ENCODE results near the gene HNRNPUL1.

Gene HNRNPUL1

DNA sequence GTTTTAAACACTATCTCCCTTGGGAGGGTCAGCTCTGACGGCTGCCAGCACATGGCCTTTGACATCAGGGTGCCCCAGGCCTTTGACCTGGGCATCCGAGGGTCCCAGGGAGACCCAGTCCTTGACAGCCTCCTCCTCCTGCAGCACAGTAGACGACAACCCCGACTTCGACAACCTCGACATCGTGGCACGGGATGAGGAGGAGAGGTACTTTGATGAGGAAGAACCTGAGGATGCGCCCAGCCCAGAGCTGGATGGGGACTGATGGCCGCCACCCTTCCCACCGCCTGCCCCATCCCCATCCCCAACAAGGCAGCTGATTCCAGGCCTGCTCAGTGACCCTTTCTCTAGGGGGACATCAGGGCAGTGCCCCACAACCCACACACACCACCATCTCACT is 58.3 kb downstream of the HNRNPUL1 start:
- Histone ChIP-seq H3K36me3 (ENCODE audit: control insufficient read depth, insufficient read depth, low read length) (peaks cover 57% of the 10 kb centered on the region), H3K27ac (ENCODE audit: low read depth, low read length, severe bottlenecking) (peak overlapping the region; percentile 99), H3K4me1 (ENCODE audit: control insufficient read depth, insufficient read depth, low read length, poor library complexity, severe bottlenecking) (peaks cover 76% of the 10 kb centered on the region), H3K9me3 (ENCODE audit: control insufficient read depth, low read length) (no peaks in the 10 kb centered on the region), H3K4me3 (ENCODE audit: extremely low read depth, insufficient read depth, low read length, poor library complexity, severe bottlenecking) (no peak overlapping the region)
- 87 to 98% methylated on average over 3 to 5 of the region's 11 CpGs for WGBS, 2 experiments (ENCODE audit: insufficient coverage in 2 of 2)

DNA sequence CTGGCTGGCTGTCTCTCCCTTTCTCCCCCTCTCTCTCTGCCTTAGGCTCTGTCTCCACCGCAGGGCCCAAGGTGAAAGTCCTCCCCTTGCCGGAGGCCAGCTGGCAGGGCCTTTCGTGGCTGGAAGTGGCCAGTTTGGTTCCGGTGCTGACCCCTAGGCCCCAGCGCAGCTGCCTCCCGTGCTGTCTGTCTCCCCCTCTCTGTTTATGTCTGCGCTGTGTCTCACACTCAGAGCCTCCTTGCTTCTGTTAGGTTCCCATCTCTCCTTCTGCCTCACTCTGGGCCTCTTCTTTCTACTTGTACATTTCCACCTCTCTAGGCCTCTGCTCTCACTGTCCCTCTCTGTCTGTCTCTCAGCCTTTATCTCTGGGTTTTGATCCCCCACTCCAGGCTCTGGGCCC is 58.9 kb downstream of the HNRNPUL1 start:
- Histone ChIP-seq H3K27ac (ENCODE audit: low read depth, low read length, severe bottlenecking) (peak overlapping the region; percentile 99), H3K9me3 (ENCODE audit: control insufficient read depth, low read length) (no peaks in the 10 kb centered on the region), H3K4me3 (ENCODE audit: extremely low read depth, insufficient read depth, low read length, poor library complexity, severe bottlenecking) (no peak overlapping the region), H3K4me1 (ENCODE audit: control insufficient read depth, insufficient read depth, low read length, poor library complexity, severe bottlenecking) (peaks cover 81% of the 10 kb centered on the region), H3K36me3 (ENCODE audit: control insufficient read depth, insufficient read depth, low read length) (peaks cover 56% of the 10 kb centered on the region)
- WGBS, 2 experiments (ENCODE audit: insufficient coverage in 2 of 2), result 32 to 56% methylated on average over 7 of the region's 7 CpGs

DNA sequence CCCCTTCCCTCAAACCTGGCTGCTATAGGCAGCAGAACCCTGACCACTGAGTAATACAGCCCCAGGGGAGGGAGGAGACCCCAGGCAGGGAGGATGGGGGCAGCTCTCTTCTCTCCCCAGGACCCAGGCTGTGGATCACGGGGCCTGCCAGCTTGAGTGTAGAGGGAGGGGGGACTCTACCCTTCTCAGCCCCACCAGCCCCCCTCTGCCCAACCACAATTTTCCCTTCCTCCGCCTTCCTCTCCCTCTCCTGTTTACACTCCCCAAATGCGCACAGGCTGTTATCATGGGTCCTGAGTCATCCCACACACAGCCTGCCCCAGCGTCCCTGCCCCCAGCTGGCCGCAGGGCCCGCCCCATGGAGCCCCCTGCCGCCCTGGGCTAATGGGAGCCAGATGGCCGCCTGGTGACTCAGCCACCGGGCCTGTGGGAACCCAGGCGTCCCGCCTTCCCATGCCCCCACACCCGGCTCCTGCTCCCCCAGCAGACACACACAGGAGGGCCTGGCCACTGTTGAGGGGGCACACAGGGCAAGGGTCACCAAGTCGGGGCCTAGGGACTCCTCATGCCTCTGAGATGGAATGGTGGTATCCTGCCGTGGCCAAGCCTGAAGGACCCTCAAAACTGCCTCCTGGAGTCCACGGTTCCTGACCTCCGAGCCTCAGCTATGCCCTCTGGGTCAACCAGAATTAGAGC is 59.4 kb downstream of the HNRNPUL1 start:
- peaks cover 85% of the 10 kb centered on the region for H3K4me1 ChIP-seq (ENCODE audit: control insufficient read depth, insufficient read depth, low read length, poor library complexity, severe bottlenecking)
- peak overlapping the region; percentile 99 for H3K27ac ChIP-seq (ENCODE audit: low read depth, low read length, severe bottlenecking)

DNA sequence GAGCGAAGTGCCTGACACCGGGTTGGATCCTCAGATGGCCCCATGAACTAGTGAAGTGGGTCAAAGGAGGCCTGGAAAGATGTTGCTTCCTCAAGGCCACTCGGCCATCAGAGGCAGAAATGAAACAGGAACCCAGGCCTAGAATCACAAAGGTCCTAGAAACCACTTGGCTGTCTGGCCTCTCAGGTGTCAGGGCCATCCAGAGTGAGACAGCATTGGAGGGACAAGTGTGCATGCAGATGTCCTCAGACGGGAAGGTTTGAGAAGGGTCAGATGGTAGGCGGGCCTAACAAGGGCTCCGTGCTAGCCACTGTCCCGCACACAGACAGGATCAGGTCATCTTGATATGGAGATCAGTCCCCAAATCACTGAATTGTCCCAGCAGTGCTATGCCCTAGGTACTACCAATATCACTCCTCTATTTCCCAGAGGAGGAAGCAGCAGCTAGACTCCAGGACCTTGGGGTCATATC is 60.1 kb downstream of the HNRNPUL1 start:
- peaks cover 91% of the 10 kb centered on the region for H3K4me1 ChIP-seq (ENCODE audit: control insufficient read depth, insufficient read depth, low read length, poor library complexity, severe bottlenecking)
- WGBS, 2 experiments (ENCODE audit: insufficient coverage in 2 of 2), result 51 to 59% methylated on average over 7 of the region's 7 CpGs
- H3K27ac ChIP-seq (ENCODE audit: low read depth, low read length, severe bottlenecking), result peak overlapping the region; percentile 99
- no peak overlapping the region for H3K4me3 ChIP-seq (ENCODE audit: extremely low read depth, insufficient read depth, low read length, poor library complexity, severe bottlenecking)
- H3K36me3 ChIP-seq (ENCODE audit: control insufficient read depth, insufficient read depth, low read length), result peaks cover 56% of the 10 kb centered on the region
- no peaks in the 10 kb centered on the region for H3K9me3 ChIP-seq (ENCODE audit: control insufficient read depth, low read length)

More for the DNA sequence above, 59.4 kb downstream of the HNRNPUL1 start:
- Histone ChIP-seq H3K36me3 (ENCODE audit: control insufficient read depth, insufficient read depth, low read length) (peaks cover 56% of the 10 kb centered on the region), H3K9me3 (ENCODE audit: control insufficient read depth, low read length) (no peaks in the 10 kb centered on the region), H3K4me3 (ENCODE audit: extremely low read depth, insufficient read depth, low read length, poor library complexity, severe bottlenecking) (no peak overlapping the region)
- 23 to 30% methylated on average over 2 to 11 of the region's 16 CpGs for WGBS, 2 experiments (ENCODE audit: insufficient coverage in 2 of 2)

DNA sequence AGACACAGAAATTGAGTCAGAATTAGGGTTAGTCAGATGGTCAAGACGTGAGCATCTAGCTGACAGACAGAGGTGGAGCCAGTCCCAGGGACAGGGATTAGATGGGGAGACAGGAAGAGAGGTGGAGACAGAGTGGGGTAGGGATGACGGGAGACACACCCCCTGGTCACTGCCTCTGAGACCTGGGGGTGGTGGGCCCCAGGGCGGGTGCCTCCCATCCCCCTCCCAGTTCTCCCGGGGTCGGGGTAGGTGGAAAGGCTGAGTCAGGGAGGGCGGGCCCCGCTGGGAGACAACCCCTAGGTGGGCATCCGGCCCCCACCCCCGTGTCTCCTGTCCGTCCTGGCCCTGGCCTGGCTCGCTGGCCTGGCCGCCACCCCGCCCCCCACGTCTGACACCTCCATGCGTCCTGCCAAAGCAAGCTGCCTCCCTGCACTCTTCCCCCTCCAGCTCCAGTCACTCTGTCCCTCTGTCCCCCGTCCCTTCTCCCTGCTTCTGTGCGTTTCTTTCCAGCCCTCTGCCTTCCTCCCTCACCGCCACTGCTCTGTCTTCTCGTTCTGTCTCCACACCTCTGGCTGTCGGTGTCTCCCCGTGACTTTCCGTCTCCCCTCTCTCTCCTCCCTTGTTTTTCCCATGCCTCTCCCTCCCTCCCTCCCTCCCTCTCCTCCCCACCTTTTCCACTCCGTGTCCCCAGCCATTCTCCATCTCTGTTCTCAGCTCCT is 60.9 kb downstream of the HNRNPUL1 start:
- peak overlapping the region; percentile 22 for H3K4me3 ChIP-seq (ENCODE audit: extremely low read depth, insufficient read depth, low read length, poor library complexity, severe bottlenecking)
- WGBS, 2 experiments (ENCODE audit: insufficient coverage in 2 of 2), result 0 to 1% methylated on average over 17 of the region's 23 CpGs
- H3K9me3 ChIP-seq (ENCODE audit: control insufficient read depth, low read length), result no peaks in the 10 kb centered on the region
- H3K4me1 ChIP-seq (ENCODE audit: control insufficient read depth, insufficient read depth, low read length, poor library complexity, severe bottlenecking), result peaks cover 84% of the 10 kb centered on the region
- peak overlapping the region; percentile 99 for H3K27ac ChIP-seq (ENCODE audit: low read depth, low read length, severe bottlenecking)
- H3K36me3 ChIP-seq (ENCODE audit: control insufficient read depth, insufficient read depth, low read length), result peaks cover 52% of the 10 kb centered on the region

DNA sequence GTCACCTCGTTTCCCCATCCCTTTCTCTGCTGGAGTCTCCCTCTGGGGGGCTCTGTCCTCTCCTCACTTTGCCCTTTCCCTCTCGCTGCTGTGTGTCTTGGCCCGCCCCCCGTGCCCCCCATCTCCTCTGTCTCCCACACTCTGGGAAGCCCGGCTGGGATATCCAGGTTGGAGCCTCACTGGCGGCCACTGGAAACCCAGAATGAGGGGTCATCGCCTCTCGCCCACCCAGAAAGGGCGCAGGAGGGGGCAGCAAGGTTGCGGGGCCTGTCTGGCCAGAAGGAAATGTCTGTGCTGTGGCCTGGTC is 61.4 kb downstream of the HNRNPUL1 start:
- peak overlapping the region; percentile 99 for H3K27ac ChIP-seq (ENCODE audit: low read depth, low read length, severe bottlenecking)
- 0 to 1% methylated on average over 6 to 10 of the region's 10 CpGs for WGBS, 2 experiments (ENCODE audit: insufficient coverage in 2 of 2)
- peaks cover 78% of the 10 kb centered on the region for H3K4me1 ChIP-seq (ENCODE audit: control insufficient read depth, insufficient read depth, low read length, poor library complexity, severe bottlenecking)
- peak overlapping the region; percentile 22 for H3K4me3 ChIP-seq (ENCODE audit: extremely low read depth, insufficient read depth, low read length, poor library complexity, severe bottlenecking)
- H3K36me3 ChIP-seq (ENCODE audit: control insufficient read depth, insufficient read depth, low read length), result peaks cover 56% of the 10 kb centered on the region
- H3K9me3 ChIP-seq (ENCODE audit: control insufficient read depth, low read length), result no peaks in the 10 kb centered on the region

DNA sequence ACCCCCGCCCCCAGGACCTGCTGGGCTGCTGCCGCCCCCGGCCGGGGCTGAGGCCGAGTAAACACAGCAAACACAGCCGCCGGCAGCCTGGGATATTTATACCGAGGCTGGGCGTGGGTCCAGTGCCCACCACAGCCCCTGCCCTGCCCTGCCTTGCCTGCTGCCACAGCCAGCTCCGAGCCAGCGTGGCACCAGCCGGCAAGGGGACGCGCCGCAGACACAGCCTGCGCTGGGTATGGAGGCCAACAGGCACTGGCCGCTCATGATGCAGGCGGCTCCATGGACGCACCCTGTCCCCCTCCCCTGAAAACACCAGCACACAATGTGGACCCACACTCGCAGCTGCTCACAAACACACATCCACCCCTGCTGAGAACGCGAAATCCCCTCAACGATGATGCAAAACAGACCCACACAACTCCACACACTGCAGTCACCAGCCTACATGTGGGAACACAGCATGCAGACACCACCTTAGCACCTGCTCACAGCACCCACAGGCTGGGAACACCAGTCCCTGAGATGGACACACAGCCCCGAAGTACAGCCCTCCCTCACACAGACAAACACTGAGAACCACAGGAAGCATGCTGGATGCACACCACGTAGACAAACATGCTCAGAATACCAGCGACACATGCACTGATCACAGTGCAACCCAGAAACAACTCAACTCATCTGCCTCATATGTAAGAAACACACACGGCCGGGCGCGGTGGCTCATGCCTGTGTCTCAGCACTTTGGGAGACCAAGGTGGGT is 62.0 kb downstream of the HNRNPUL1 start:
- WGBS, 2 experiments (ENCODE audit: insufficient coverage in 2 of 2), result 26 to 29% methylated on average over 24 to 29 of the region's 30 CpGs
- Histone ChIP-seq H3K27ac (ENCODE audit: low read depth, low read length, severe bottlenecking) (peak overlapping the region; percentile 99), H3K4me1 (ENCODE audit: control insufficient read depth, insufficient read depth, low read length, poor library complexity, severe bottlenecking) (peaks cover 73% of the 10 kb centered on the region), H3K36me3 (ENCODE audit: control insufficient read depth, insufficient read depth, low read length) (peaks cover 54% of the 10 kb centered on the region), H3K4me3 (ENCODE audit: extremely low read depth, insufficient read depth, low read length, poor library complexity, severe bottlenecking) (peak overlapping the region; percentile 22), H3K9me3 (ENCODE audit: control insufficient read depth, low read length) (no peaks in the 10 kb centered on the region)

DNA sequence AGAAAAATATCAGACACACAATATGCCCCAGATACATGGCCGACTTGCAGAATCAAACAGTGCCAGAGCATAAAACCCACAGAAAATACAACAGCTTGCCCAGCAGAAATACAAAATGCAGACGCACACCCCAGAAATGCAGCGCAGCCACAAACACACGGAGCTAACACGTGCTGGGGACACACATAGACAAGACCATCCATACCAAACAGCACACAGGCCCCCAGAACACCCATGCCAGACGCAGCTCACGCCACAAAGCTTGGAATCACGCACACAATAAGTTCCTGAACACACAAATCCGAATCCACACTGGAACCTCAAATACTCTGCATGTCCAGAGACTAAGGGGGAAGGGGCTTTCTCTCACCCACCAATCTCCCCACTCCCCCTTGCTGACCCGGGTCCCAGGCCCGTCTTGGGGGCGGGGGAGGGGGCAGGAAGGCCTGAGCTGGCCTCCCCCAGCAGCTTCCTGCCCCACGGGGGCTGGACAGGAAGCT is 63.0 kb downstream of the HNRNPUL1 start:
- Histone ChIP-seq H3K27ac (ENCODE audit: low read depth, low read length, severe bottlenecking) (peak overlapping the region; percentile 99), H3K4me3 (ENCODE audit: extremely low read depth, insufficient read depth, low read length, poor library complexity, severe bottlenecking) (no peak overlapping the region), H3K4me1 (ENCODE audit: control insufficient read depth, insufficient read depth, low read length, poor library complexity, severe bottlenecking) (peaks cover 63% of the 10 kb centered on the region), H3K9me3 (ENCODE audit: control insufficient read depth, low read length) (no peaks in the 10 kb centered on the region), H3K36me3 (ENCODE audit: control insufficient read depth, insufficient read depth, low read length) (peaks cover 55% of the 10 kb centered on the region)
- WGBS, 2 experiments (ENCODE audit: insufficient coverage in 2 of 2), result 66 to 78% methylated on average over 5 to 7 of the region's 13 CpGs

DNA sequence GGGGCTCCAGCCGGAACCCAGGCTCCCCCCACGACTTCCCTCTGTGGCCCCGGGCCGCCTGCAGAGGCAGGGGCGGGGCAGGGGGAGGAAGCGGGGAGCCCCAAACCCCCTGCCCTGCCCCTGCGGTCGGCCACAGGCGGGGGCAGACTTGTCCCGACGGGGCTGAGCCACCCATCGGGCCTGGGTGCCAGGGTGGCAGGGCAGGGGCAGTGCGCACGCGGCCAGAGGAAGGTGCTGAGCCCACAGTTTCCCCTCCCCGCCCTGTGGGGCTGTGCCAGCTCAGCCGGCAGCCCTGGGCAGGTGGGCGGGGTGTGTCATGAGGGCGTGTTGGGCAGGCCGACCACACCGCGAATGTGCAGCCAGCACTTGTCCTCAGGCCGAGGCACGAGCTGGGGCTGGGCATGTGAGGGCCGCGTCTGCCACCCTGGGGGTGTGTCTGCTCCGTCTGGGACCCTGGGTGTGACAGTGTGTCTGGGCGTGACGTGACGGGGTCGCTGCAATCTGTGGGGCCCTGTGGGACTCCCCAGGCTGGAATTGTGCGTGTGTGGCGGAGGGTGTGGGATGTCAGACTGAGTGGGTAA is 63.5 kb downstream of the HNRNPUL1 start:
- 75 to 79% methylated on average over 21 to 29 of the region's 33 CpGs for WGBS, 2 experiments (ENCODE audit: insufficient coverage in 2 of 2)
- Histone ChIP-seq H3K4me1 (ENCODE audit: control insufficient read depth, insufficient read depth, low read length, poor library complexity, severe bottlenecking) (peaks cover 58% of the 10 kb centered on the region), H3K4me3 (ENCODE audit: extremely low read depth, insufficient read depth, low read length, poor library complexity, severe bottlenecking) (no peak overlapping the region), H3K9me3 (ENCODE audit: control insufficient read depth, low read length) (no peaks in the 10 kb centered on the region), H3K27ac (ENCODE audit: low read depth, low read length, severe bottlenecking) (peak overlapping the region; percentile 99), H3K36me3 (ENCODE audit: control insufficient read depth, insufficient read depth, low read length) (peaks cover 55% of the 10 kb centered on the region)

DNA sequence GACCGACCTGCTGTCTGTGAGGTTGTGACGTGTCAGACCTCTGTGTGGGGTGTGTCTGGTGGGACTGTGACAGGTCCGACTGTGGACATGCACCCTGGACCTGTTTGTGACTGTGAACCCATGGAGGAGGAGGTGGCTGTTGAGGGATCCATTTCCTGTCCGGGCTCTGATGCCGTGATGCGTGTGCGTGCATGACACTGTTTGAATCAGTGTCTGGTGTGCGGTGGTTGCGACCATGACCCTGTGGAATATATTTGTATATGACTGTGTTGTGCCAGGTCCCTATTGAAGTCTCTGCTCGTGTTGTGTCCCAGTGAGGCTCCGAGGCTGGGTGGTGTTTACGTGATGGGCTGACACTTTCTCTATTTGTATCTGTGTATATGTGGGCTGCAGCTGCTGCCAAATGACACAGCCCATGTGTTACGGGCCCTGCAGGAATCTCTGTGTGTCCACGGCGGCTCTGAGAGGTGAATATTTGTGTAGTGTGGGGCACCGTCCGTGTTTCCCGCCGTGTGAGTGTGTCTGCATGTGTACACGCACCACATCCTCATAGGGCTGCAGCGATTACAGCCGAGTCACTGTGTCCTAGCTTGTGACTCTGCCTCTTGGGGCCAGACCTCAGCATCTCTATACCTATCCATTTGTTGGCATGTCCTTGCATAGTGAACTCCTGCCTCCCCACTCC is 64.1 kb downstream of the HNRNPUL1 start:
- H3K4me3 ChIP-seq (ENCODE audit: extremely low read depth, insufficient read depth, low read length, poor library complexity, severe bottlenecking), result no peak overlapping the region
- H3K36me3 ChIP-seq (ENCODE audit: control insufficient read depth, insufficient read depth, low read length), result peaks cover 60% of the 10 kb centered on the region
- H3K4me1 ChIP-seq (ENCODE audit: control insufficient read depth, insufficient read depth, low read length, poor library complexity, severe bottlenecking), result peaks cover 51% of the 10 kb centered on the region
- H3K9me3 ChIP-seq (ENCODE audit: control insufficient read depth, low read length), result no peaks in the 10 kb centered on the region
- peak overlapping the region; percentile 99 for H3K27ac ChIP-seq (ENCODE audit: low read depth, low read length, severe bottlenecking)
- WGBS, 2 experiments (ENCODE audit: insufficient coverage in 2 of 2), result 93 to 95% methylated on average over 20 to 22 of the region's 22 CpGs
